ENCODE data around the gene GPRC6A.
A peak's percentile ranks its signal among the peaks of the same experiment; 100 is the strongest.
"Not testable (repeated sequence)": the region's sequence is repeated elsewhere in the genome, so short reads cannot be mapped to it uniquely, and the experiment has no call there.

Gene GPRC6A, protein sequence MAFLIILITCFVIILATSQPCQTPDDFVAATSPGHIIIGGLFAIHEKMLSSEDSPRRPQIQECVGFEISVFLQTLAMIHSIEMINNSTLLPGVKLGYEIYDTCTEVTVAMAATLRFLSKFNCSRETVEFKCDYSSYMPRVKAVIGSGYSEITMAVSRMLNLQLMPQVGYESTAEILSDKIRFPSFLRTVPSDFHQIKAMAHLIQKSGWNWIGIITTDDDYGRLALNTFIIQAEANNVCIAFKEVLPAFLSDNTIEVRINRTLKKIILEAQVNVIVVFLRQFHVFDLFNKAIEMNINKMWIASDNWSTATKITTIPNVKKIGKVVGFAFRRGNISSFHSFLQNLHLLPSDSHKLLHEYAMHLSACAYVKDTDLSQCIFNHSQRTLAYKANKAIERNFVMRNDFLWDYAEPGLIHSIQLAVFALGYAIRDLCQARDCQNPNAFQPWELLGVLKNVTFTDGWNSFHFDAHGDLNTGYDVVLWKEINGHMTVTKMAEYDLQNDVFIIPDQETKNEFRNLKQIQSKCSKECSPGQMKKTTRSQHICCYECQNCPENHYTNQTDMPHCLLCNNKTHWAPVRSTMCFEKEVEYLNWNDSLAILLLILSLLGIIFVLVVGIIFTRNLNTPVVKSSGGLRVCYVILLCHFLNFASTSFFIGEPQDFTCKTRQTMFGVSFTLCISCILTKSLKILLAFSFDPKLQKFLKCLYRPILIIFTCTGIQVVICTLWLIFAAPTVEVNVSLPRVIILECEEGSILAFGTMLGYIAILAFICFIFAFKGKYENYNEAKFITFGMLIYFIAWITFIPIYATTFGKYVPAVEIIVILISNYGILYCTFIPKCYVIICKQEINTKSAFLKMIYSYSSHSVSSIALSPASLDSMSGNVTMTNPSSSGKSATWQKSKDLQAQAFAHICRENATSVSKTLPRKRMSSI

GRCh38 chr6:116828983-116829382, at the start of gene GPRC6A:
Gene GPRC6A, minus strand, starts transcription at chr6:116829083. Its CDS starts 70 bp downstream, at chr6:116829013.
- no peak for DNase-seq (ENCODE audit: low spot score)

- DNase-seq (ENCODE audit: low spot score): no peak
Measured at GRCh38 chr6:116877743-116878142, 48.9 kb upstream of the GPRC6A start.

DNA sequence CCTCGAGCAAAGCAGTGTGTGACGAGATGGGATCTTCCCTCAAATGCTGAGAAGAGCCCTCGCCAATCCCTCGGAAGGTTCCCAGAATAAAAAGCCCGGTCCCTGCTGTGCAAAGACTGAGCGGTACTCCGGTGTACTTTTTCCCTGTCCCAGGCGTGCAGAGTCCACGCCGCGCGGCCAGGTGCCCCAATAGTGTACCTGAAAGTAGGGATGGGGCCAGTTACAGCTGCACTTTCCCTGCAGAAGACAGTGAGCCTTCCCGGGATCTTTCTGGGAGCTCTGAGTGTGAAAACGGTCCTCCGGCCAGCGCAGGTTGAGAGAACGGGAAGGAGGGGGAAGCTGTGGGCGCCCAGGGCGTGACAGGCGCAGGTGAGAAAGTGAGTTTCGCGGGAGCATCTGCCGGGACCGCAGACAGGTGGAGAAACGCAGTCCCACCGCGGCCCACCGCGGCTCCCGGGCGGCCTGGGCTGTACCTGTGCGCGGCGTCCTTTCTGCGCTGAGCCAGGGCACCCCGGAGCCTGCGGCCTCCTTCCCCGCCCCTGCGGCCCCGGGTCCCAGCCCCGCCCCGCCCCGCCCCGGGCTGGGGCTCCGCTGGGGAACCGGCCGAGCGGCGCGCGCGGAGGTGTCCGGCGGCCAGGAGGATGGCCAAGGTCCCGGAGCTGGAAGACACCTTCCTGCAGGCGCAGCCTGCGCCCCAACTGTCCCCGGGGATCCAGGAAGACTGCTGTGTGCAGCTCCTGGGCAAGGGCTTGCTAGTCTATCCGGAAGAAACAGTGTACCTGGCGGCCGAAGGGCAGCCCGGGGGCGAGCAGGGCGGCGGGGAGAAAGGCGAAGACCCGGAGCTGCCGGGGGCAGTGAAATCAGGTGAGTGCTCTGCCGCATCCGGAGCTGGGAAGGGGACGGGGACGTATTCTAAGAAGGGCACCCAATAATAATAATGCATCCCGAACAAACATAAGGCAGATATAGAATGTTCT, 48.0 kb upstream of the GPRC6A start, which contains the start of gene RFX6:
Gene RFX6 (plus strand): TSS at position 608 of the 977 bp plus-strand sequence. CDS start 34 bp downstream, at position 642.
- peak; percentile 11 for DNase-seq (ENCODE audit: low spot score)

DNA sequence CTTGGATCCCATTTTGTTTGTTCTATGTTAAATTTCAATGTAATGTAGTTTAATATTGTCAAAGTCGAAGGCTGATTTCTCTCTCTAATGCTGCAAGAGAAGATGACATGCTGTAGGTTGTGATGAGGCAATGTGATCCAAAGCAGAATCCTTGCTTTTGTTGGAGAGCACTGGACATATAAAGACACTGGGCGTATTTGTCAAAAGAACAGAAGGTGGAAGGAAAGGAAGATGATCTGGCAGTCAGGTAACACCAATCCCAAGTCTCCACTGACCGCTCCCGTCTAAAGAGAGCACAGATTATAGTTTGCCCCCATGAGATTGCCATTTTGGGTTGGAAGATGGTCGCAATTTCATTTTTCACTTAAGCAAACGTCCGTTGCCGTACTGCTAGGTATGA, 47.2 kb upstream of the GPRC6A start:
- DNase-seq (ENCODE audit: low spot score): no peak

- DNase-seq (ENCODE audit: low spot score): no peak
Measured at GRCh38 chr6:116872771-116873170, 43.9 kb upstream of the GPRC6A start.

DNA sequence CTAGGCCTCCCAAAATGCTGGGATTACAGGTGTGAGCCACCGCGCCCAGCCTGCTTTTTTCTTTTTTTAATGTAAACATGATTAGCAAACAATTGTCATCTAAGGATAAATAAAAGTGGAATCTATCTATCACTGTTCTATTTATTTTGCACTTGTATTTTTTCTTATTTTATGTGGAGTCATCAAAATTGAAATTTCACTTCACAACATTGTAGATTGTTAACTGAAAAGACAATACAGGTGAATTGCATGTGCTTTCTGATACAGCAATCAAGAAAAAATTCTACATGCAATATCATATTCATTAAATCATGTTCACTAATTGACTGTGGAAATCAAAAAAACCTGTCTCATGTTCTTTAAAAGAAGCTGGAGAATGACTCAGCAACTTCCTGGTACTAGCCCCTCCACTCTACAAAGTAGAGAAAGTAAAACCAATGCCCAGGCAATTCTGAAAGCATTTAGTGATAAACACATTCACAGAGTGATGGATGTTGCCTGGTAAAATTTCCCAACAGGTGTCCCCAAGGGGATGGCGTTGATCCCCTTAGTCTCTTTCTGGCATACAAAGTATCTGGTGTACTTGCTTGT, 37.5 kb upstream of the GPRC6A start:
- DNase-seq (ENCODE audit: low spot score): no peak

- no peak for DNase-seq (ENCODE audit: low spot score)
Measured at GRCh38 chr6:116859264-116859663, 30.4 kb upstream of the GPRC6A start.

GRCh38 chr6:116858060-116858459, 29.2 kb upstream of the GPRC6A start:
- DNase-seq (ENCODE audit: low spot score): no peak

DNA sequence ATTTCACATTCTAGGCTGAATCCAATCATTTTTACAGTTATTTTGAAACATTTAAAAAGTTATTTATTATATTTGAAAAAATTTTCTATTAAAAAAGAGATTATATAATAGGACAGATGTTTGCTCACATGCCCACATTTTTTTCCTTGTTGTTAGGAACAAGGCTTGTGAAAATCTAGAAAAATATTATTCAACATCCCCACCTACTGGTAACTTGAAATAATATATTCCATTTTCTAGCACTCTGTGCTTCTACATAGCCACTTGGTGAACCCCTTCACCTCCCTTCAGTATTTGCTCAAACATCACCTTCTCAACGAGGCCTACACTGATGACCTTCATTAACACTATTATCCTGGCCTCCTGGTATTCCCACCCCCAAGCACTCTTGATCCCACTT, 18.3 kb upstream of the GPRC6A start:
- DNase-seq (ENCODE audit: low spot score): no peak

- DNase-seq (ENCODE audit: low spot score): no peak
Measured at GRCh38 chr6:116842459-116842858, 13.6 kb upstream of the GPRC6A start.

DNA sequence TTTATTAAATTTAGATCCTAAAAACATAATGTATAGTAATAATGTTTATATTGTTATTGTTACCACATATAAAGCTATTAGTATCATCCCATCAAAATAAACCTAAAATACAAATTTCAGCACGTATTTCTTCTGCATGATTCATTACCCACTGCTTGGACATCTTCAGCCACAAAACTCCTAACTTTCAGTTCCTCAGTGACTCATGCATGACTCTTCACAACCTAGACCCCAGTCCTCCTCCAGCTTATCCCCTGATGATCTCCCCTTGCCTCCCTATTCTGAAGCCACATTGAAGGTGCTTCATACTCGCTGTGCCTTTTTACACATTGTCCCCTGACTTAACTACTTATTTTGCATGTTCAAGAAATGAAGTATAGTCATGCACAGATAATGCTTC, 11.2 kb upstream of the GPRC6A start:
- no peak for DNase-seq (ENCODE audit: low spot score)

- no peak for DNase-seq (ENCODE audit: low spot score)
Measured at GRCh38 chr6:116836606-116837342, 7.9 kb upstream of the GPRC6A start.

- not testable (repeated sequence) for DNase-seq (ENCODE audit: low spot score)
Measured at GRCh38 chr6:116834526-116834925, 5.6 kb upstream of the GPRC6A start.

- DNase-seq (ENCODE audit: low spot score): no peak
Measured at GRCh38 chr6:116827561-116828240, 1.2 kb downstream of the GPRC6A start.

- DNase-seq (ENCODE audit: low spot score): not testable (repeated sequence)
Measured at GRCh38 chr6:116816336-116816735, 12.5 kb downstream of the GPRC6A start.

- no peak for DNase-seq (ENCODE audit: low spot score)
Measured at GRCh38 chr6:116812051-116812650, 16.7 kb downstream of the GPRC6A start.

DNA sequence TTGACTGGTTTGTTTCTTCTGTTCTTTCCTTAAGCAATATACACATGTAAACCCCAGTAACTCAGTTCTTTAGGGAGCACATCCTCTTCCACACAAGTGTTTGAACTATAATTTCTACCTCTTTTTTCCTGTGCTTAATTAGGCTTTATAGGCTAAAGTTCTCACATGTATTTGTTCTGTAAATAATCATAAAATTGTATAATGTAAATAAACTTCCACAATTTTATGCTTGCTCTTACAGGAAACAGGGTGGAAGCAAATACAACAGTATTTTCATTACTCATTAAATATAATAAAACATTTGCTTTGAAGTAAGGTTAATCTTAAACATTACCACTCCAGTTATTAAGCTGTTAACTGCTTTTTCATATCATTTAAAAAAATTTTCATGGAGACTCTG, 26.9 kb downstream of the GPRC6A start:
- DNase-seq (ENCODE audit: low spot score): no peak

GRCh38 chr6:116799945-116800344, 28.9 kb downstream of the GPRC6A start:
- DNase-seq (ENCODE audit: low spot score): no peak

DNA sequence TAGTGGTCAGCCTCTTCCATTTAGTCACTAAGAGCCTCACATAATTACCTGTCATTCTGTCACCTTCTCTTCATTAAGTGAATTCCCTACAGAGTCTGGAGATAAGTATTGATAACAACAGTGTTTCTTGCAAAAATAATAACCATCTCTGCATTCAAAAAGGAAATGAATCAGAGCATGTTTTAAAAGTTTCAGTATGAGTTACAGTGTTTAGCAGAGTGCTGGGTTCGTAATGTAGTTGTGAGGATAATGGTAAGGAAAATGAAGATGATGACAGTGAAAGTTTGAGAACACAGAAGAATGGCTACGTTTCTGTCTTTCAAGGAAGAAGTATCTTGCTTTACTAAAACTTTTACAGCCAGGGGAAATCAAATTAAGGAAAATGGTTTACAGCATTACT, 31.3 kb downstream of the GPRC6A start:
- no peak for DNase-seq (ENCODE audit: low spot score)
